ENCODE measurements around the gene ARMH1.

The ARMH1 gene

DNA sequence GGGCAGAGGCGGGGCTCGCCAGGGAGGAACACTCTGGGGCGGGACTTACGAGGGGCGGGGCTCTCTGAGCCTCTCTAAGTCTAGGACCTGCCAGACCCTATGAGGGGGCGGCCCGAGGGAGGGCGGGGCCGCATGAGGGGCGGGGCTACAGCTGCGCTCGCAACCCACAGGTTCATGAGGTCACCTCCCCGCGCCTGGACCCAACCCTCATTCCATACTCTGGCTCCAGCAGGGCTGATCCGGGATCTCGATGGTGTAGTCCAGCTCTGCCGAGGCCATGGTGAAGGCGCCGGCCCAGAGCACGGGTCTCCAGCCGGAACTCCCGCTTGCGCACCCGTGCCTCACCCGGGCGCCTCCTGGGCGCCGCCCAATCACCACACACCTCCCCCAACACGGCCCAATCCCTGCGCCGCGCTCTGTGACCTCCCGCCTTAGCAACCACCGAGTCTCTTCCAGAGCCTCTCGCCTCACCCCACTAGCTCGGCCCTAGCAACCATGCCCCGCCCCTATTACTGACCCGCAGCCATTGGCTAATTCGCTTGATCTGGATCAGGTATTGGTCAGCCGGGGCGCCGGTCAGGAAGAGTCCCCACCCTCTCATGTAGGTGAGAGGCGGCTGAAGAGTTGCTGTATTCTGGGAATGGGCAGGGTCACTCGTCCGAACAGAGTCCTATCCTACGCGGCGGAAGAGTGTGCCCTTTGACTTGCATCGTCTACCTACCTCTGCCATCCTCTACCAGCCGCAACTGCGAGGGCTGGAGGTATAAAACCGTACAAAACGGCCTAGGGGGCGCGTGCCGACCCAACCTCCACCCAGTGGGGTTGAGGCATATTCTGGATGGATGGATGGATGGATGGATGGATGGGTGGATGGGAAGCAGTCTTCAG is at the start of gene ARMH1, which contains the start of gene TMEM53:
Gene ARMH1, plus strand, starts transcription at position 602 of the 888 bp plus-strand sequence. CDS start 14,984 bp downstream, outside the sequence.
Gene TMEM53, minus strand, starts transcription at position 369 of the 888 bp plus-strand sequence. Its CDS starts 90 bp downstream, at position 279.
- DNase-seq: peak; percentile 99

DNA sequence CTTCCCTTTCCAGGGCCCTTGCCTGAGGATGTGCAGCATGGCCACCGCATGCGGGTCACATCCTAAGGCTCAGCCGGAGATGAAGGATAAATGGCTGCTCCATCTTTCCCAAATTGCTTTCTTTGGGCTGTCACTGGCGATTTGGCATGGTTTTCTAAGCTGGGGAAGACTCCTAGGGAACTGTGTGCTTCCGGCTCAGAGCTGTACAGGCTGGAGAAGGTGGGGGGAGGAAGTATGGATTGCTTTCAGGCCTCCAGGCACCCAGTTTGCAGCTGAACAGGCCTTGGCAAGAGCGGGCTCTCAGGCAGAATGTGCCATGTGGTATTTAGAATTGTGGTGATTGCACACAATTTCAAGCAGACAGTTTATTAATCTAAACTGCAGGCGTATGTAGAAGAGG is 49.2 kb upstream of the ARMH1 start:
- no peak for DNase-seq

DNA sequence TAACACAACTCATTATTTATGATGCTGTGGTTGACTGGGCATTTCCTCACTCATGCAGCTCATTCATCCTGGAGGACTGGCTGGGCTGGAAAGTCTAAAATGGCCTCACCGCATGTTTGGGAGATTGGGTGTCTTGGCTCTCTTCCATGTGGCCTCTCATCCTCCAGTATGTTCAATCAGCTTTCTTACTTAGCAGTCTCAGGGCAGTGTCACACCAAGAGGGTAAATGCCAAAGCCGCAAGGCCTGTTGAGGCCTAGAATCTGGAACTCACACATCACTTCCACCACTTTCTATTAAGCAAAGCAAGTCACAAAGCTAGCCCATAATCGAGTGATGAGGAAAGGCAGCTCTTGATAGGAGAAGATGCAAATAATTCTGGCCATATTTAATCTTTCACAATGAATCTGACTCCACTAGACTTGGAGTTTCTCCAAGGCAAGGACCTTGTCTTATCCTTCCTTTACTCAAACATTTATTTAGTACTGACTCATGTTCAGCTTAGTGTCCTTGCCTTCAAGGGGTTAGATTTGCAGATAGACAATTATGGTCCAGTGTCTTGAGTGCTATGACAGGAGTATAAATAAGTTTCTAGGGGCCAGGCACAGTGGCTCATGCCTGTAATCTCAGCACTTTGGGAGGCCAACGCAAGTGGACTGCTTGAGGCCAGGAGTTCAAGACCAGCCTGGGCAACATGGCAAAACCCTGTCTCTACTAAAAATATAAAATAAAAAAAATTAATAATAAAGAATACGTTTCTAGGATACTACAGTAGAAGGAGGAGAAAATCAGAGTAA is 45.4 kb upstream of the ARMH1 start:
- DNase-seq: no peak

DNA sequence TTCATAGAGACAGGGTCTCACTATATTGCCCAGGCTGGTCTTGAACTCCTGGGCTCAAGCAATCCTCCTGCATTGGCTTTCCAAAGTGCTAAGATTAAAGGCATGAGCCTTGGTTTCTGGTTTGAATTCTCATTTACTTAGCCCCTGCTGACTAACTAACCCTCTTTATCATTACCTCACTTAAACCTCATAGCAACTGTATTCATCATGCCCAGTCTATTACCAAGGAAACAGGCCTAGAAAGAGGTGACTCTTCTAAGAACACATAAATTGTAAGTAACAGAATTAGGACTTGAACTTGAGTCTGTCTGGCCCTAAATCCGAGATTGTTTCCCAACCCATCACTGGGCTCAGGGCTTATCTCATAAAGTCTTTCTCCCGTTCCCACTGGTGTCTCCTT is 44.4 kb upstream of the ARMH1 start:
- DNase-seq: no peak

DNA sequence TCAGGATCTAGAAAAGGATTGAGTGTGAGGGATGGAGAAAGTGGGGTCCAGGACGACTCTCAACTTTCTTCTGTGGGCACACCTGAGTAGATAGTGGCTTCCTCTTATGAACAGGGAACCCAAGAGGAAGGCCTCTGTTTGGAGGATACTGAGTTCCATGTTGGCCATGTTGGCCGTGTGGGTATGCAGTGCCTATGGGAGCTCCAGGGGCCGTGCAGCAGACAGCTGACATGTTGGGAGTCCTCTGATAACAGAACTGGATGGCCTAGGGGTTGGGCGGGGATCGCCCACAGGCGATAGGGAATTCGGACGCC is 43.2 kb upstream of the ARMH1 start:
- no peak for DNase-seq

DNA sequence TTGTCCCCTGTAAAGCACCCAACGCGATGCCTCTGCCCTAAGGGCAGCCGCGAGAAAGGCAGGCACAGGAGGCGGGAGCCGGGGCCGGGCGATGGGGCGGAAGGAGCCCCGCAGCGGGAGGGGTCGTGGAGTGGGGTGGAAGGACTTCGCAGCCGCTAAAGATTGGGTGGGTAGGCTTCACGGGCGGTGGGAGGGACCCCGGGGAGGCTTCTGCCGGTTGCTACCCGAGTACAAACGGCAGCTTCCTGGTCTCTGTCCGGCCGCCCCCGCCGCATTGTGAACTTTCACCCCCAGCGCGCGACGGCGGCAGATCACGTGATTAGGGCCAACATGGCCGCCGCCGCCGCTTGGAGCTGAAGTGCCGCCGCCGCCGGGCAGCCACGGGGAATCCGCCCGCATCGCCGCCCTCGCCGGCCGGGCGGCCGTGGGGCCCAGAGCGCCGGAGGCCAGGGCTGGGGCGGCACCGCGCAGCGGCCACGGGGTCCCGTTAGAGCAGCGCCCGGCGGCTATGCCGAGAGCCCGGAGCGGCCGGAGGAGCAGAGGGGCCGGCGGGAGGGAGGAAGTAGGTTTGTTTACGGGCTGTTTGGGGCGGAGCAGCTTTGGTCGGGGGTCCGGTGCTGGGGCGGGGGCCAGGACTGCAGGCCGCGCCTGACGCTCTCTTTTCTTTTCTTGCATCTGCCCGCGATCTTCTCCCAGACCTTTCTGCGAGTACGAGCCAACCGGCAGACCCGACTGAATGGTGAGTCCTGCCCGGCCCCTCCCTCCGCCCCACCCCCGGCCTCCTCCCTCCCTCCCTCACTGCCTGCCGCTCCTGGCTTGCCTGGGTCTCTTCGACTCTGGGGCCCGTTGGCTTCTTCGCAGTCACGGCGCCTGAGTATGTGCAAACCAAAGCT is 42.6 kb upstream of the ARMH1 start:
- DNase-seq: peak; percentile 94

DNA sequence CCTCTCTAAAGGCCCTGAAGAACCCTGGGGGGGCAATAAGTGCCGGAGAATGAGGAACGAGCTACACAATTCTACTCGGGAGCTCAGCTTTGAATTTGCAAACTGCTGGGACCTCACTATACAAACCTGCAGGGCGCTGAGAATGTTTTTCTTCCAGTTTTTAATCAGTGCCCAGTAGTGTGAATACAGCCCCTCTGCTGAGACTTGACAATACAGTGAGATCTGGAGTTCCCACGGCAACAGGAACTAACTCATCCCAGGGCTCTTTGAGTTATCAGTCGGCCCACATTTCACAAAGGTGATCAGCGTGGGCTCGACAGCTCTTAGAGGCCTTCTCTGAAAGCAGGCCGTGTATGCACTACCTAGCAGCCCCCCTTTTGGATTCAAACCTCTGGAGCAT is 41.9 kb upstream of the ARMH1 start:
- DNase-seq: peak; percentile 23

DNA sequence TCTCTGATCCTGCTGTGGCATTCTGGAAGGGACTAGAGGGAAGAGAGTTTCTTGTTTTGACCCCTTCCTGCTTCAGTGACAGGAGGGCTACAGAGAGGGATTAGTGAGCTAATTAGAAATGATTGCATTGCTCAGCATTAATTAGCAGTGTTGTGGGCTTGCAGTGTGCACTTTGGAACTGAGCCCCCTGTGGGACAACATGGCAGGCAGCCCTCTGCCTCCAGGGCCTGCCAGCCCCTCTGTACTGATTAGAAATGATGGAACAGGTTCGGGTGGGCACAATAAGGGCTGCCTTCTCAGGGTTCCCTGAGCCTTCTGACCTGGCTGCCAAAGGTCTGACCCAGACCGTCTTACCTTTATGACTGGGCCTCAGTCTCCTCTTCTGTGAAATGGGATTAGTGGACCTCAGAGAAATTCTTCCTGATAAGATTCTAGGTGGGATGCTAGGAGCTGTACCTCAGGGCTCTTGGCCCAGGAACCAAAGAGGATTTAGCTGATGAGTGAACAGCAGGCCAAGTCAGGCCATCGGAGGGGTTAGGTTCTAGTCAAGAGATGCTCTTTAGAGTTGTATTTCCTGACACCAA is 39.8 kb upstream of the ARMH1 start:
- no peak for DNase-seq

DNA sequence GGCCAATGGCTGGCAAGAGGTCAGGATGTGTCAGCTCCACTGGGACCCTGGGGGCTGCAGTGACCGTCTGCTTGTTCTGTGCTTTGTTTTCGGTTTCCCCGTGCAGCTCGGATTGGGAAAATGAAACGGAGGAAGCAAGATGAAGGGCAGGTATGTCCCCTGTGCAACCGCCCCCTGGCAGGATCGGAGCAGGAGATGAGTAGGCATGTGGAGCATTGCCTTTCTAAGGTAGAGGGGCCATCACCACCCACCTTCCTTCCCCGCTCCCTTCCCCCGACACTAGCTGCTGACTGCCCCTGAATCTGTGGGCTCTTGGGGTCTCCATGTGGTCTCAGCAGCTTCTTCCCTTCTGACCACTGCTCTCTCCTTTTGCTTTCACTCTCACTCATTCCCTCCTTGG is 39.1 kb upstream of the ARMH1 start:
- DNase-seq: no peak

DNA sequence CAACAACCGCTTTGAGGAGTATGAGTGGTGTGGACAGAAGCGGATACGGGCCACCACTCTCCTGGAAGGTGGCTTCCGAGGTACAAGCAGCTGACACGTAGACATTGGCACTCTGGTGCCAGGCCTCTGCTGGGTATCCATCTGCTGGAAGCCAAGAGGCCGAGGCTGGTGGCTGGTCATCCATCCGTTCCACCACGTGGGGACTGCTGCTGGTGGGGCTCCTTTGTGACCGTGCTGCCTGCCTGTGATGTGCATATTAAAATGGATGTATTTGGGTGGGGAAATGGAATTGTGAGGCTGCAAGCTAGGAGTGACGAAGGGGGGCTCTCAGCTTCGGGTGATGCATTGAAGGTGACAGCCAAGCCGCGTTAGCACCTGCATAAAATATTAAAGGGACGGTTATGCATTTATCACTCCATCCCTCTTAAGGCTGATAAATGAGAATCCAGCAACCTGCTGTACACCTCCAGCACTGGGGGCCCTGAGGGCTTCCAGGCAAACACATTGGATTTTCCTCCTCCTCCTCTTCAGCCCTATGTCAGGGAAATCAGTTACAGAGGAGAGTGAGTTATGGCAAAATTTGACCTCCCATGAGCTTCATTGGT is 38.3 kb upstream of the ARMH1 start:
- no peak for DNase-seq

DNA sequence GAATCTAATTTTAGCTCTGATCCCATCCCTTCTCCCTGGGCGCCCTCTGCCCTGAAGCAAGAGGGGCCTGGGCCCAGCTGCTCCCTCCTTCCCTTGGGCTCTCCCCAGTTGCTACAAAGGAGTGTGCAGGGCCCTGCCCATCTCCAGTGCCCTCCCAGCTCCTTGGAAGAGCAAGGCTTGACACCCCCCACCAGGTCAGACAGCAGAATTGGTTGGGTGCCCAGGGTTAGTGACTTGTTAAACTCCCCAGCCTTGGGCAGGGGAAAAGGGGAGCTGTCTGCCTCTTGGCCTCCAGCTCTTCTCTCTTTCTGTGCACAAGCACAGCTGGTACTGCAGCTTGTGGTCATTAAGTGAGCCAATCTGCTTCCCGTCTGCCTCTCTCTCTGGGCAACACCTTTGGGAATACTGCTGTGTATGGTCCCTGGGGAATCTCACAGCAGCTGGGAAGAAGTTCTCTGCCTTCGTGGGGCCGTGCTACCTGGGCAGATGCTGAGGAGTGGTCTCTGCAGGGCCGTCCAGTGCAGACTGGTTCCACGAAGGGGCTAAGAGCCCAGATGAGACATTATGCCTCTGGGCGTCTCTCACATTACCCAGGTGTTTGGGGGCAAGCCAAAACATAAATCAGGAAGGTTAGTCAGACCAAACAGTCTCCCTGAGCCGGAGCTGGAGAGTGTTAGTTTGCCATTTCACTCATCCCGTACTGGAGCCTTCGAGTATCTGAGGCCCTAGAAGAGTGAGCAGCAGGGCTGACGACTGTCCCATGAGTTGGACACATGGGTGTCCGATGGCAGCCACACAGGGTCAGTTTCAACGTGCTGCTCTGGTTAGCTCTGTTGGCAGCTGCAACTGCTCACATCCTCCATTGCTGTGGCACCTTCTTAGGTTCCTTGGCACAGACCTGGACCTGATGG is 37.6 kb upstream of the ARMH1 start:
- DNase-seq: no peak

DNA sequence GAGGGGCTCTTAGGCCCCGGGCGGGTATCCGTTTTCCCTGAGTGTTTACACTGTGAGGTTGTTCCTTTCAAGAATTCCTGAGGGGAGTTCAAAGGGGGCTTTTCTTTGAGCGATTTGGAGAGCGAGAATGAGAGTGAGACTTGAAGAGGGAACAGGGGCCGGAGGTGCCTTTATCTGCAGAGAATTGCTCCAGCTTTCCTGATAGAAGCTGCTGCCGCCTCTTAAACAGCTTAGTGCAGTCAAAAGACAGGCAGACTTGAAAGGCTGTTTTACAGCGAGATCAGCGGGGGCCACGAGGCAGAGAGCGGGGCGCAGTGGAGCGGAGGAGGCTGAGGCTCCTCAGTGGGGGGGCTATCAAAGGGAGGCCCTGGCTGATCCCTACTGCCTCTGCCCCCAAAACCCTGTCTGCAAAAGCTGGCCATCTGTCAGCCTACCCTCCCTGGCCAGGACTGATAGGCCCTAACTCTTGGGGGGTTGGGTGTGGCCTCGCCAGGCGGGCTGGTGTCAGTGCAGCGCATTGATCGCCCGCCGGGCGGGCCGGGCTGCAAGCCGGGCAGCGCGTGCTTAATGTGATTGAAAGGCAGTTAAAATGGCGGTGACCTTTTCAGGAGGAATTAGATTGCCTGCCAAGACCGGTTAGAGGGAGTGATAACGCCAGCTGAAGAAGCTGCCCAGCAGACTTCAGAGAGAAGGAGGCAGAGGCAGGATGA is 36.7 kb upstream of the ARMH1 start:
- no peak for DNase-seq

DNA sequence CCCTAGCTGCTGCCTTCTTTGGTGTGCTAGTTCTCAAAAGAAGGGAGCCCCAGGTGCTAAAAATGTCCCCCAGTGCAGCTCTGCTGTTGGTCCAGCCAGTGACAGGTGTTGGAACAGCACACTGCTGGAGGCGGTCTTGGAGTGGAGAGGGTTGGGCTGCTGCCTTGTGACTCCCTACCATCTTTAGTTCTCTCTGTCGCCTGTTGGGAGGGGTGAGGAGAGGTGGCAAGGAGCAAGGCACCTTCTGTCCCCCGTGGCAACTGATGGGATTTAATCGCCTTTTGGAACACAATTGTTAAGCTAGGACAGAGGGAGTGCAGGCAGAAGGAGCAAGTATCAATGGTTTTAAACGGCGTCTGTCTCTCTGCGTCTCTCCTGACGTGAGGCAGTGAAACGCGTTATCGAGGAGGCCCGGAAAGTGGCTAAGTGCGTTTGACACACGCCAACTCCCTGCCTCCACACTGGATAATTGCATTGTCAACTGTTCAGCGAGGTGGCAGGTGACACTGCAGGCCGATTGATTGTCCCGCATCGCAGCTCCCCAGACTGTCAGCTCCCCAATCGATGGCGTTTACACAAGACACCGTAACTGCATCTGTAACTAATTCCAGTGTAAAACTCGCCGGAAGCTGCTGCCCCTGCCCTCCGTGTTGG is 34.2 kb upstream of the ARMH1 start:
- DNase-seq: no peak

DNA sequence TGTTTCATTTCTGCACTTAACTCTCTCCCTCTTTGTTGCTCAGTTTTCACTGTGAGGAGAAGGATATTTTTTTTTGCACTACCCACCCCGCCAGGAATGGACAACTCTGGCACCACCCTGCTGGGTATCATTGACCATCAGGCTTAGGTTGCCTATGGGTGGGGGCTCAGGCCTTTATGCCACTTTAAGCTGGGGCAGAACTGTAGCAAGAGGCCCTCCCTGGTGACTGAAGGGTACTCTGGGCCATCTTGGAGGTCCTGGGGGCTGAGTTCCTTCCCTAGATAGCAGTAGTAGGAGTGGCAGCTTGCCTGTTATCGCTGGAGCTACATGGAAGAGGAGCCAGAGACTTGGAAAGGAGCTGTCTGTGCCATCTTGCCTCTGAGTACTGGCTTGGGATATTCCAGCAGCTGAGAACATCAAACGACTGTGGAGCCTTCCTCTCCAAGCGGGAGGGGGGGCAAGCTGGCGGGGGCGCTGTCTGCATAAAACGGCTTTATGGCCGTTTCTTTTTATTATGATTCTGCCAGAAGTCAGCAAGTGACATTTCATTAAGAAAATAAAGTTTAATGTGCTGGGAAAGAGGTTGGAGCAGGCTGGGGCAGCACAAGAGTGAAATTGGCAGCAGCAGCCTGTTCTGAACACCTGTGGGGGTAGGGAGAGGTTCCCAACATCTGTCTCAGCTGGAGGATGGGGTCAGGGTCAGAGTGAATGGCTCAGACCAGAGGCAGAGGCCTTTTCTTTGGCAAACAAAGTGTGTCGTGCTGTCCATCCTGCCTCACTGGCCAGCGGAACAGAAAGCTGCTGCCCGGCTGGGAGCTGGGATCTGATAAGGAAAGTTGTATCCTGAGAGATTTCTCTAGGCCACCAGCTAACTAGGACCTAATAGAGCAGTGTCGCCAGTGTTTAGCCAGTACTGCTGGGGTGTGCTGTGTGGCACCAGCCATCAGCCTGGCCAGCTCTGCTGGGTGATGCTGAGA is 33.1 kb upstream of the ARMH1 start:
- DNase-seq: no peak

DNA sequence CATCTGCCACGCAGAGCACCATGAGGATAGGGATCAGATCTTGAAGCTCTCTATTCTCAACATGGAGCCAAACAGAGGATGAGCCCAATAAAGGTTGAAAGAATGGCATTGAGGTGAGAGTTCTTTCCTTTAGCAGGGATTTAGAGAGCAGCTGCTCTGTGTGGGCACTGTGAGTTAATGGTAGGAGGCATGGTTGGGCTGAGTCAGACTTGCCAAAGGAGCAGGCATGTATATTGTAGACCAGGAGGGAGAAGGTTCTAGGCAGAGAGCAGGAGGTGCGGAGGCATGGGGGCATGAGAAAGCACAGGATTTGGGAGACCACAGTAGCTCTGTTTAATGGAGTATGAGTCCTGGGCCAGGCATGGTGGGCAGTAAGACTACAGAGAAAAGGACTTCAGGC is 32.3 kb upstream of the ARMH1 start:
- DNase-seq: no peak

DNA sequence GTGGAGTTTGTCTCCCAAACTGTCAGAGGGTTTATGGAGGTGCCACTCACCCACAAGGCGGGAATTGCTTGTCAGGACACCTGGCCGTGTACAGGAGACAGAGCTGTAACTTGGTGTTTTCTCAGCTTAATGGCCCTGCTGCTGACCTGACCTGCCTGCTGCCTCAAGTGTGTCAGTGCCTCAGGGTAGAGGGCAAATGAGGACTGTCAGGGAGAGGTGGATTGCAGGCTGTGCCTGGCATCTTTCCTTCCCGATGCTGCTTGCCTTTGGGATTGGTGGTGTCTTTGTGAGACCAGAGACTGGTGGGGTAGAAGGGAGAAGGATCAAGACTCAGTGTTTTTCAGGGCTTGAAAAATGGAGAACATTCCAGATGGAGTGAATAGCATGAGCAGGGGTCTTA is 31.6 kb upstream of the ARMH1 start:
- no peak for DNase-seq

DNA sequence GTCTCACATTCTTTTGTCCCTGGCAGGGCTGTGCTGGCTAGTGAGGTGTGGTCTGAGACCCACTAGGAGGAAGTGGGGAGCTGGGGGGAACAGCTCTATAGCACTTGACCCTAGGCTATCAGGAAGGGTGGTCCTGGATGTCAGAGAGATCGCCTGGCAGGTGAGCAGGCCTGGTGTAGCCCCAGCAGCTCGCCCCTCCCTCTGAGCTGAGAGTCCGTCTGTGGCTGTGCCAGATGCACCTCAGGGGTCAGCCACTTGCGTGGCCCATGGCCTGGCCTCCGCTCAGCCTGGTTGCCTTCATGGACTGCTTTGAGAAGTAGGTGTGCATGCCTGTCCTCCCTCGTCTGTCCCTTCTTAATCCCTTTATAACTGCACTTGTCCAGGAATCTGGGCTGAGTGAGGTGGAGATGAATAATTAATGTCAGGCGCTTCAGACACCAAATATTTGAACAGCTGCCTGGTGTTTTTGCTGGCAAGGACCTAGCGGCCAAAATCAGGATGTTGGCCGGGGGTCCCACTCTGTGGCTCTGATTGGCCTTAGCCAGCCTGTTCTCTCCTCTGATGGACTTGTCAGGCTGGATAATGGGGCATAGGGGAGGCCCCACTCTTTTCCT is 30.7 kb upstream of the ARMH1 start:
- no peak for DNase-seq

DNA sequence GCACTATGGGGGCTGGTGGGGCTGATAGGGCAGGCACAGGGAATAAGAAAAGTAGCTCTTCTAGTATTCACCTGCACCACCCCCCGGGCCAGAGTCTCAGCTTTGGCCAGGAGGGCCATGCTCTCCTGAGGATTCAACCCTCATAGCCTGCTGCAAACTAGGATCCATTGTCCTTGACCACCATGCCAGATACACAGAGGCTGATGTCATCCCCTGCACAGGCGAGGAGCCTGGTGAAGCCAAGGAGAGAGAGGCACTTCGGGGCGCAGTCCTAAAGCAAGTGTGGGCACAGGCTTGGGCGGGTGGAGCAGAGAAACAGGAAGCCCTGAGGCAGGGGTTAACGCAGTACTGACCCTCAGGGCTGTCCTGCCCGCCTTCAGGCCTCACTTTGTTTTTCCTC is 29.7 kb upstream of the ARMH1 start:
- DNase-seq: no peak

Data from suppressor macrophage treated with lipopolysaccharide for 4 hours (primary cell).